Stimulated activated CD4-positive, alpha-beta T cell treated with anti-CD3 and anti-CD28 coated beads, Interleukin-1b, Interleukin-23, amount 100 ng/mL, for 1 hour (primary cell): Measurements from ENCODE around the gene SLC5A3.

Experiments
- DNase-seq, 2 donors: peaks; one replicate each; pipeline ENCODE4 v3.0.0-alpha.2; 2020; ENCODE audit warnings: low read depth in 2 of 2

The SLC5A3 gene

GRCh38 chr21:34073032-34073748 lies at the start of gene SLC5A3, which contains the start of gene MRPS6:
TSS of gene SLC5A3 (plus strand) at chr21:34073578. CDS start at chr21:34095199, 21,621 bp downstream.
TSS of gene MRPS6 (plus strand) at chr21:34073578. CDS start at chr21:34073701, 123 bp downstream.
- DNase-seq = peak; percentile 42 to 56

GRCh38 chr21:34023691-34024373 lies 49.5 kb upstream of the SLC5A3 start:
- DNase-seq = no peak

GRCh38 chr21:34024374-34024693 lies 49.0 kb upstream of the SLC5A3 start:
- DNase-seq = no peak

GRCh38 chr21:34027721-34028461 lies 45.5 kb upstream of the SLC5A3 start:
- DNase-seq = no peak

- DNase-seq = no peak
Observed at GRCh38 chr21:34029743-34030528, 43.4 kb upstream of the SLC5A3 start.

GRCh38 chr21:34031835-34032370 lies 41.5 kb upstream of the SLC5A3 start:
- no peak for DNase-seq

- DNase-seq = no peak
Observed at GRCh38 chr21:34034369-34035014, 38.9 kb upstream of the SLC5A3 start.

GRCh38 chr21:34035619-34036354 lies 37.6 kb upstream of the SLC5A3 start:
- DNase-seq = no peak

GRCh38 chr21:34037009-34037795 lies 36.2 kb upstream of the SLC5A3 start:
- DNase-seq = no peak

GRCh38 chr21:34039678-34040382 lies 33.5 kb upstream of the SLC5A3 start:
- no peak for DNase-seq

GRCh38 chr21:34042735-34043134 lies 30.6 kb upstream of the SLC5A3 start:
- DNase-seq = no peak

- DNase-seq = no peak
Observed at GRCh38 chr21:34043333-34043732, 30.0 kb upstream of the SLC5A3 start.

GRCh38 chr21:34046917-34047316 lies 26.5 kb upstream of the SLC5A3 start:
- no peak for DNase-seq

GRCh38 chr21:34047835-34048234 lies 25.5 kb upstream of the SLC5A3 start:
- DNase-seq = no peak

- DNase-seq = no peak
Observed at GRCh38 chr21:34052171-34052570, 21.2 kb upstream of the SLC5A3 start.

- DNase-seq = no peak
Observed at GRCh38 chr21:34054259-34054658, 19.1 kb upstream of the SLC5A3 start.

- DNase-seq = no peak
Observed at GRCh38 chr21:34055615-34056014, 17.8 kb upstream of the SLC5A3 start.

GRCh38 chr21:34061983-34062382 lies 11.4 kb upstream of the SLC5A3 start:
- no peak for DNase-seq

- DNase-seq = no peak
Observed at GRCh38 chr21:34065027-34065426, 8.4 kb upstream of the SLC5A3 start.
